GM23248 (cell line): ENCODE data around the gene CDH11. TPM values are rescaled to one million over a fixed set of nuclear protein-coding genes. Genes with fewer than 3 reads are reported as not detected.

Experiments used
- DNase-seq: peaks from one replicate; pipeline ENCODE4 v3.0.0-alpha.2; 2015
- H2AFZ ChIP-seq: fragments of 200-600 bp; sonication (generic); 2 replicates; pipeline ENCODE4 v1.6.1; 2016; ENCODE audit warnings: antibody characterized with exemption
- H3F3A ChIP-seq: fragments of 200-600 bp; sonication (generic); 2 replicates; pipeline ENCODE4 v1.6.1; 2016; ENCODE audit warnings: mild to moderate bottlenecking, antibody characterized with exemption, mixed run types; ENCODE audit not compliant: insufficient read depth
- H3K27ac ChIP-seq: fragments of 200-600 bp; sonication (generic); 2 replicates; pipeline ENCODE4 v1.5.1; 2016; ENCODE audit warnings: mild to moderate bottlenecking
- H3K27me3 ChIP-seq: fragments of 200-600 bp; sonication (generic); replicated peaks from 2 replicates; pipeline ENCODE4 v1.6.1; 2016; ENCODE audit warnings: mild to moderate bottlenecking; ENCODE audit not compliant: insufficient read depth
- H3K36me3 ChIP-seq: fragments of 200-600 bp; sonication (generic); 2 replicates; pipeline ENCODE4 v1.6.1; 2016; ENCODE audit warnings: low read depth, mild to moderate bottlenecking
- H3K4me1 ChIP-seq: fragments of 200-600 bp; sonication (generic); 2 replicates; pipeline ENCODE4 v1.6.1; 2016; ENCODE audit warnings: mild to moderate bottlenecking; ENCODE audit not compliant: insufficient read depth
- H3K4me2 ChIP-seq: fragments of 200-600 bp; sonication (generic); one replicate; pipeline ENCODE4 v1.6.1; 2016; ENCODE audit warnings: mild to moderate bottlenecking; ENCODE audit not compliant: unreplicated experiment
- H3K4me3 ChIP-seq: fragments of 200-600 bp; sonication (generic); 2 replicates; pipeline ENCODE4 v1.5.1; 2016; ENCODE audit warnings: mild to moderate bottlenecking
- H3K79me2 ChIP-seq: fragments of 200-600 bp; sonication (generic); 2 replicates; pipeline ENCODE4 v1.6.1; 2016; ENCODE audit warnings: mild to moderate bottlenecking; ENCODE audit not compliant: insufficient read depth
- H3K9ac ChIP-seq: fragments of 200-600 bp; sonication (generic); 2 replicates; pipeline ENCODE4 v1.6.1; 2016; ENCODE audit warnings: mild to moderate bottlenecking
- H3K9me2 ChIP-seq: fragments of 200-600 bp; sonication (generic); 2 replicates; pipeline ENCODE4 v1.6.1; 2016; ENCODE audit warnings: mixed run types, mild to moderate bottlenecking, moderate library complexity; ENCODE audit not compliant: insufficient read depth
- H3K9me3 ChIP-seq: fragments of 200-600 bp; sonication (generic); one replicate; pipeline ENCODE4 v1.6.1; 2017; ENCODE audit warnings: low read depth
- H4K20me1 ChIP-seq: fragments of 200-600 bp; sonication (generic); 2 replicates; pipeline ENCODE4 v1.6.0; 2016; ENCODE audit not compliant: insufficient read depth
- EZH2 ChIP-seq: fragments of 200-600 bp; sonication (generic); IDR thresholded peaks from 2 replicates; pipeline ENCODE4 v1.6.1; 2018; ENCODE audit warnings: antibody characterized with exemption, mild to moderate bottlenecking; ENCODE audit not compliant: insufficient read depth, poor library complexity, severe bottlenecking
- EZH2phosphoT487 ChIP-seq: fragments of 200-600 bp; sonication (generic); IDR thresholded peaks from 2 replicates; pipeline ENCODE4 v1.6.1; 2018; ENCODE audit warnings: antibody characterized with exemption, moderate library complexity, mild to moderate bottlenecking, low read depth; ENCODE audit not compliant: insufficient read depth
- WGBS, 2 experiments: methylation state at CpG; one replicate each; pipeline ENCODE4 v1.1.6; 2015 to 2017; ENCODE audit warnings: low lambda C conversion rate in 2 of 2, low coverage in 1 of 2; ENCODE audit errors: missing lambda C conversion rate in 2 of 2; 5-methylcytosine and 5-hydroxymethylcytosine counted together
- in situ Hi-C: fragments of 300-500 bp; cut with MboI; formaldehyde crosslinking; loops from 2 replicates; pipeline ENCODE4 v1.15.0; 2020
- polyA plus RNA-seq: library from polyadenylated mRNA; unstranded; fragments of >200 nt; fragmentation: Nextera tagmentation; extraction: Ambion mirVana; gene quantifications from 2 replicates; pipeline ENCODE4 v1.2.1, GENCODE V29; 2016
- total RNA-seq: library from RNA; depleted of rRNA; stranded (reverse); fragments of >200 nt; shearing (Covaris generic); gene quantifications from 2 replicates; pipeline ENCODE4 v1.2.3, GENCODE V29; 2014

Gene CDH11
- total and polyA plus RNA-seq, 2 experiments from 2014 or later, result 264 to 525 TPM

GRCh38 chr16:65104471-65104870 lies 17.4 kb downstream of the CDH11 start:
- Histone ChIP-seq H3K4me1 (peaks cover 6% of the 10 kb centered on the region), H3F3A (peaks cover 32% of the 10 kb centered on the region), H2AFZ (no peak overlapping the region), H3K79me2 (peaks cover 100% of the 10 kb centered on the region), H3K4me2 (no peak overlapping the region), H3K4me3 (no peak overlapping the region), H3K27ac (no peak overlapping the region), H3K27me3 (no peaks in the 10 kb centered on the region), H4K20me1 (peaks cover 80% of the 10 kb centered on the region; the same call in 1 of the 2 replicates), H3K9me2 (no peaks in the 10 kb centered on the region), H3K36me3 (peaks cover 25% of the 10 kb centered on the region; the same call in 1 of the 2 replicates), H3K9ac (no peak overlapping the region), H3K9me3 (no peaks in the 10 kb centered on the region)
- WGBS, 2 experiments, result 97 to 98% methylated on average over 3 of the region's 3 CpGs
- no peak for DNase-seq
- in situ Hi-C loops, result loop anchor here (25.0 kb wide), 1 partner anchor 1742 kb away; no protein-coding TSS in a partner anchor
- no peak for TF ChIP-seq EZH2phosphoT487
- TF ChIP-seq EZH2, result no peak

- peaks cover 19% of the 10 kb centered on the region for H3K4me1 ChIP-seq
- peaks cover 100% of the 10 kb centered on the region for H3K79me2 ChIP-seq
- H3K9me2 ChIP-seq, result no peaks in the 10 kb centered on the region
- H3K36me3 ChIP-seq, result peaks cover 21% of the 10 kb centered on the region; the same call in 1 of the 2 replicates
- peaks cover 44% of the 10 kb centered on the region for H3F3A ChIP-seq
- no peak overlapping the region for H3K9ac ChIP-seq
- H3K27ac ChIP-seq, result no peak overlapping the region
- no peak overlapping the region for H3K4me2 ChIP-seq
- TF ChIP-seq EZH2 (no peak), EZH2phosphoT487 (no peak)
- no peaks in the 10 kb centered on the region for H3K9me3 ChIP-seq
- WGBS, 2 experiments, result 93 to 100% methylated on average over 1 of the region's 1 CpG
- no peak overlapping the region for H3K4me3 ChIP-seq
- in situ Hi-C loops, result loop anchor here (25.0 kb wide), 1 partner anchor 1740 kb away; no protein-coding TSS in a partner anchor
- no peak for DNase-seq
- H4K20me1 ChIP-seq, result peaks cover 66% of the 10 kb centered on the region; the same call in 1 of the 2 replicates
- no peak overlapping the region for H2AFZ ChIP-seq
- no peaks in the 10 kb centered on the region for H3K27me3 ChIP-seq
These were observed 19.5 kb downstream of the CDH11 start for GRCh38 chr16:65102326-65102725.

GRCh38 chr16:65101009-65101408 lies 20.9 kb downstream of the CDH11 start:
- H3K9me3 ChIP-seq, result no peaks in the 10 kb centered on the region
- peaks cover 21% of the 10 kb centered on the region for H3K36me3 ChIP-seq
- no peaks in the 10 kb centered on the region for H3K27me3 ChIP-seq
- H2AFZ ChIP-seq, result no peak overlapping the region
- peaks cover 61% of the 10 kb centered on the region; the same call in 1 of the 2 replicates for H4K20me1 ChIP-seq
- no peak overlapping the region for H3K27ac ChIP-seq
- H3F3A ChIP-seq, result peaks cover 40% of the 10 kb centered on the region
- DNase-seq, result no peak
- peaks cover 19% of the 10 kb centered on the region for H3K4me1 ChIP-seq
- no peaks in the 10 kb centered on the region for H3K9me2 ChIP-seq
- TF ChIP-seq EZH2phosphoT487, result no peak
- H3K4me2 ChIP-seq, result no peak overlapping the region
- H3K79me2 ChIP-seq, result peaks cover 100% of the 10 kb centered on the region
- in situ Hi-C loops, result loop anchor here (25.0 kb wide), 1 partner anchor 1739 kb away; no protein-coding TSS in a partner anchor
- no peak overlapping the region for H3K9ac ChIP-seq
- H3K4me3 ChIP-seq, result no peak overlapping the region

- peaks cover 19% of the 10 kb centered on the region for H3K4me1 ChIP-seq
- H2AFZ ChIP-seq, result no peak overlapping the region
- 0 out of 2 replicates have a peak overlapping the region, but pooled peaks have one; percentile 37 for H3K27ac ChIP-seq
- no peaks in the 10 kb centered on the region for H3K27me3 ChIP-seq
- TF ChIP-seq EZH2phosphoT487 (no peak), EZH2 (no peak)
- H3K79me2 ChIP-seq, result peaks cover 100% of the 10 kb centered on the region
- H3F3A ChIP-seq, result peaks cover 42% of the 10 kb centered on the region
- in situ Hi-C loops, result loop anchor here (25.0 kb wide), 1 partner anchor 1737 kb away; no protein-coding TSS in a partner anchor
- H3K4me3 ChIP-seq, result no peak overlapping the region
- no peaks in the 10 kb centered on the region for H3K9me2 ChIP-seq
- H3K36me3 ChIP-seq, result peaks cover 21% of the 10 kb centered on the region
- no peak for DNase-seq
- no peak overlapping the region for H3K9ac ChIP-seq
- H3K4me2 ChIP-seq, result peak overlapping the region; percentile 8
- peaks cover 60% of the 10 kb centered on the region for H4K20me1 ChIP-seq
- 95 to 99% methylated on average over 2 of the region's 2 CpGs for WGBS, 2 experiments
- no peaks in the 10 kb centered on the region for H3K9me3 ChIP-seq
These were observed 22.3 kb downstream of the CDH11 start for GRCh38 chr16:65099607-65100006.
